RWPE1 (cell line): ENCODE data around the gene SCUBE3.

Source experiments
- CTCF ChIA-PET: fragments of 350-600 bp; sonication (Branson Sonifier 250); formaldehyde crosslinking; extraction: SDS; loops from one replicate; lab custom pipeline; 2021; lab: Yijun Ruan, JAX
- POLR2A ChIA-PET: fragments of 400-600 bp; formaldehyde crosslinking; extraction: SDS; loops from one replicate; lab custom pipeline; 2020; ENCODE audit warnings: antibody characterized with exemption; ENCODE audit not compliant: low non-redundant PET; lab: Yijun Ruan, JAX
- DNase-seq: peaks from one replicate; pipeline ENCODE4 v3.0.0; 2012; ENCODE audit warnings: low spot score
- H3K27ac ChIP-seq: fragments of 450-650 bp; 2 replicates; pipeline ENCODE4 v1.5.1; 2017
- CTCF ChIP-seq: fragments of 450-650 bp; conservative IDR thresholded peaks from 2 replicates; pipeline ENCODE4 v1.5.1; 2017; ENCODE audit warnings: low read depth, mild to moderate bottlenecking

SCUBE3 gene

GRCh38 chr6:35209081-35209480, 4.7 kb upstream of the SCUBE3 start:
- ChIA-PET POLR2A (no interaction called here), CTCF (interaction anchor here (0.5 to 0.6 kb wide), 3 partner anchors 20 to 794 kb away, joined by 3 to 4 read pairs (median 3); no protein-coding TSS in a partner anchor)
- no peak overlapping the region for H3K27ac ChIP-seq
- DNase-seq = no peak
- no peak for TF ChIP-seq CTCF

GRCh38 chr6:35209622-35210247, 4.0 kb upstream of the SCUBE3 start:
- ChIA-PET POLR2A (no interaction called here), CTCF (interaction anchor here (0.6 kb wide), 2 partner anchors 42 to 794 kb away, joined by 3 to 4 read pairs; no protein-coding TSS in a partner anchor)
- no peak for TF ChIP-seq CTCF
- H3K27ac ChIP-seq = no peak overlapping the region
- no peak for DNase-seq

GRCh38 chr6:35213298-35213791, 411 bp upstream of the SCUBE3 start:
- H3K27ac ChIP-seq = no peak overlapping the region
- ChIA-PET POLR2A (no interaction called here), CTCF (interaction anchor here (0.7 kb wide), 1 partner anchor 239 kb away, joined by 3 read pairs; no protein-coding TSS in a partner anchor)
- no peak for TF ChIP-seq CTCF
- DNase-seq = no peak

- CTCF ChIA-PET = interaction anchor here (0.9 to 1.6 kb wide), 4 partner anchors 10 to 75 kb away, joined by 3 to 10 read pairs (median 4); no protein-coding TSS in a partner anchor
- TF ChIP-seq CTCF = no peak
- DNase-seq = no peak
- no peak overlapping the region for H3K27ac ChIP-seq
- POLR2A ChIA-PET = no interaction called here
These were observed 1.3 kb downstream of the SCUBE3 start for GRCh38 chr6:35214869-35215664.

- no peak for TF ChIP-seq CTCF
- ChIA-PET CTCF (interaction anchor here (0.9 to 1.6 kb wide), 3 partner anchors 10 to 76 kb away, joined by 3 to 4 read pairs (median 3); no protein-coding TSS in a partner anchor), POLR2A (no interaction called here)
- H3K27ac ChIP-seq = no peak overlapping the region
- DNase-seq = no peak
These were observed 2.1 kb downstream of the SCUBE3 start for GRCh38 chr6:35215665-35216411.

GRCh38 chr6:35216412-35216732, 2.6 kb downstream of the SCUBE3 start:
- ChIA-PET POLR2A (no interaction called here), CTCF (interaction anchor here (1.1 to 1.6 kb wide), 2 partner anchors 70 to 77 kb away, joined by 3 to 4 read pairs; no protein-coding TSS in a partner anchor)
- no peak overlapping the region for H3K27ac ChIP-seq
- TF ChIP-seq CTCF = no peak
- DNase-seq = no peak
